ENCODE measurements around the gene CBX1. TPM values are rescaled to one million over a fixed set of nuclear protein-coding genes. Genes with fewer than 3 reads are reported as not detected.

The CBX1 gene
- total and polyA plus RNA-seq, 2 experiments from 2014 or later: 127 to 223 TPM

DNA sequence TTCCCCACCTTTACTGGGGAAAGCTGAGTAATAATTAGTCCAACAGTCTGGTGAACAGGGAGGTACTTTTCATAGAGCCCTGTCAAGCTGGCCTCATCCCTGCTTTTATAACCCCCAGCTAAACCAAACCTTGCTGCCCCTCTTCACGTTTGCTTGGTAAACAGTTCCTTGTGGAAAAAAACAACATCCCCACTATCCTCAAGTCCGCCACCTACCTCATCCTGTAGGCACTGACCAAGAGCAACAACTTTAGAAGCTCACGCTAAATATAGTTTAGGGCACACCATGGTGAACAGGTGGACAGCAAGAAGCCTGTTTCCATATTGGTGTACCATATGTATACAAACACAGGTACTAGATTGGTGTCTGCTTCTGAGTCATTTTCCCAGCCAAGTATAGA, 36.6 kb downstream of the CBX1 start:
- Histone ChIP-seq H3K4me3 (no peak overlapping the region), H3K27me3 (ENCODE audit: insufficient read depth) (no peaks in the 10 kb centered on the region), H3K79me2 (replicated peaks; ENCODE audit: insufficient read depth) (peaks cover 17% of the 10 kb centered on the region), H3F3A (replicated peaks; ENCODE audit: low read depth) (peaks cover 54% of the 10 kb centered on the region), H3K4me2 (no peak overlapping the region), H2AFZ (no peak overlapping the region), H4K20me1 (replicated peaks; ENCODE audit: insufficient read depth) (peaks cover 38% of the 10 kb centered on the region), H3K36me3 (ENCODE audit: insufficient read depth) (peaks cover 38% of the 10 kb centered on the region), H3K27ac (ENCODE audit: low read depth) (peak overlapping the region; percentile 74), H3K4me1 (ENCODE audit: insufficient read depth) (peaks cover 11% of the 10 kb centered on the region), H3K9me2 (ENCODE audit: insufficient read depth) (no peaks in the 10 kb centered on the region)
- DNase-seq (ENCODE audit: low spot score) (peak; percentile 33), ATAC-seq (peak; percentile 12; the same call in 1 of the 3 replicates)
- Mint-ChIP-seq H3K4me3 (no peak overlapping the region), H3K9me3 (no peaks in the 10 kb centered on the region), H3K36me3 (ENCODE audit: low read depth) (peaks cover 78% of the 10 kb centered on the region), H3K4me1 (peaks cover 33% of the 10 kb centered on the region), H3K27ac (peak overlapping the region; percentile 8), H3K27me3 (ENCODE audit: insufficient read depth, low read depth, poor library complexity) (peaks cover 19% of the 10 kb centered on the region)
- TF ChIP-seq ZNF331 (CRISPR knock-in tag; IDR thresholded peaks at IDR 0.05; ENCODE audit: low read depth) (no peak), NANOG (IDR thresholded peaks at IDR 0.05; ENCODE audit: borderline replicate concordance) (no peak), STAT1 (IDR thresholded peaks at IDR 0.05; ENCODE audit: unreplicated experiment) (no peak), CTCF (conservative IDR thresholded peaks at IDR 0.05; ENCODE audit: low read depth in 2 of 2) (peak; percentile 23 to 49; a peak in 3 of 4 replicates), ZNF114 (CRISPR knock-in tag; IDR thresholded peaks at IDR 0.05) (no peak), POLR2AphosphoS5 (IDR thresholded peaks at IDR 0.05; ENCODE audit: low read depth) (peak; percentile 32), REST (IDR thresholded peaks at IDR 0.05; ENCODE audit: unreplicated experiment) (no peak), JUNB (IDR thresholded peaks at IDR 0.05; ENCODE audit: unreplicated experiment) (no peak), EZH2phosphoT487 (IDR thresholded peaks at IDR 0.05; ENCODE audit: unreplicated experiment) (no peak), CREB1 (CRISPR knock-in tag; IDR thresholded peaks at IDR 0.05; ENCODE audit: low read depth) (no peak), EZH2 (IDR thresholded peaks at IDR 0.05; ENCODE audit: low read depth, unreplicated experiment) (no peak)
- TF ChIP-seq, protein P1, sequence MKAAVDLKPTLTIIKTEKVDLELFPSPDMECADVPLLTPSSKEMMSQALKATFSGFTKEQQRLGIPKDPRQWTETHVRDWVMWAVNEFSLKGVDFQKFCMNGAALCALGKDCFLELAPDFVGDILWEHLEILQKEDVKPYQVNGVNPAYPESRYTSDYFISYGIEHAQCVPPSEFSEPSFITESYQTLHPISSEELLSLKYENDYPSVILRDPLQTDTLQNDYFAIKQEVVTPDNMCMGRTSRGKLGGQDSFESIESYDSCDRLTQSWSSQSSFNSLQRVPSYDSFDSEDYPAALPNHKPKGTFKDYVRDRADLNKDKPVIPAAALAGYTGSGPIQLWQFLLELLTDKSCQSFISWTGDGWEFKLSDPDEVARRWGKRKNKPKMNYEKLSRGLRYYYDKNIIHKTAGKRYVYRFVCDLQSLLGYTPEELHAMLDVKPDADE (IDR thresholded peaks at IDR 0.05): no peak
- TF ChIP-seq, protein P2, sequence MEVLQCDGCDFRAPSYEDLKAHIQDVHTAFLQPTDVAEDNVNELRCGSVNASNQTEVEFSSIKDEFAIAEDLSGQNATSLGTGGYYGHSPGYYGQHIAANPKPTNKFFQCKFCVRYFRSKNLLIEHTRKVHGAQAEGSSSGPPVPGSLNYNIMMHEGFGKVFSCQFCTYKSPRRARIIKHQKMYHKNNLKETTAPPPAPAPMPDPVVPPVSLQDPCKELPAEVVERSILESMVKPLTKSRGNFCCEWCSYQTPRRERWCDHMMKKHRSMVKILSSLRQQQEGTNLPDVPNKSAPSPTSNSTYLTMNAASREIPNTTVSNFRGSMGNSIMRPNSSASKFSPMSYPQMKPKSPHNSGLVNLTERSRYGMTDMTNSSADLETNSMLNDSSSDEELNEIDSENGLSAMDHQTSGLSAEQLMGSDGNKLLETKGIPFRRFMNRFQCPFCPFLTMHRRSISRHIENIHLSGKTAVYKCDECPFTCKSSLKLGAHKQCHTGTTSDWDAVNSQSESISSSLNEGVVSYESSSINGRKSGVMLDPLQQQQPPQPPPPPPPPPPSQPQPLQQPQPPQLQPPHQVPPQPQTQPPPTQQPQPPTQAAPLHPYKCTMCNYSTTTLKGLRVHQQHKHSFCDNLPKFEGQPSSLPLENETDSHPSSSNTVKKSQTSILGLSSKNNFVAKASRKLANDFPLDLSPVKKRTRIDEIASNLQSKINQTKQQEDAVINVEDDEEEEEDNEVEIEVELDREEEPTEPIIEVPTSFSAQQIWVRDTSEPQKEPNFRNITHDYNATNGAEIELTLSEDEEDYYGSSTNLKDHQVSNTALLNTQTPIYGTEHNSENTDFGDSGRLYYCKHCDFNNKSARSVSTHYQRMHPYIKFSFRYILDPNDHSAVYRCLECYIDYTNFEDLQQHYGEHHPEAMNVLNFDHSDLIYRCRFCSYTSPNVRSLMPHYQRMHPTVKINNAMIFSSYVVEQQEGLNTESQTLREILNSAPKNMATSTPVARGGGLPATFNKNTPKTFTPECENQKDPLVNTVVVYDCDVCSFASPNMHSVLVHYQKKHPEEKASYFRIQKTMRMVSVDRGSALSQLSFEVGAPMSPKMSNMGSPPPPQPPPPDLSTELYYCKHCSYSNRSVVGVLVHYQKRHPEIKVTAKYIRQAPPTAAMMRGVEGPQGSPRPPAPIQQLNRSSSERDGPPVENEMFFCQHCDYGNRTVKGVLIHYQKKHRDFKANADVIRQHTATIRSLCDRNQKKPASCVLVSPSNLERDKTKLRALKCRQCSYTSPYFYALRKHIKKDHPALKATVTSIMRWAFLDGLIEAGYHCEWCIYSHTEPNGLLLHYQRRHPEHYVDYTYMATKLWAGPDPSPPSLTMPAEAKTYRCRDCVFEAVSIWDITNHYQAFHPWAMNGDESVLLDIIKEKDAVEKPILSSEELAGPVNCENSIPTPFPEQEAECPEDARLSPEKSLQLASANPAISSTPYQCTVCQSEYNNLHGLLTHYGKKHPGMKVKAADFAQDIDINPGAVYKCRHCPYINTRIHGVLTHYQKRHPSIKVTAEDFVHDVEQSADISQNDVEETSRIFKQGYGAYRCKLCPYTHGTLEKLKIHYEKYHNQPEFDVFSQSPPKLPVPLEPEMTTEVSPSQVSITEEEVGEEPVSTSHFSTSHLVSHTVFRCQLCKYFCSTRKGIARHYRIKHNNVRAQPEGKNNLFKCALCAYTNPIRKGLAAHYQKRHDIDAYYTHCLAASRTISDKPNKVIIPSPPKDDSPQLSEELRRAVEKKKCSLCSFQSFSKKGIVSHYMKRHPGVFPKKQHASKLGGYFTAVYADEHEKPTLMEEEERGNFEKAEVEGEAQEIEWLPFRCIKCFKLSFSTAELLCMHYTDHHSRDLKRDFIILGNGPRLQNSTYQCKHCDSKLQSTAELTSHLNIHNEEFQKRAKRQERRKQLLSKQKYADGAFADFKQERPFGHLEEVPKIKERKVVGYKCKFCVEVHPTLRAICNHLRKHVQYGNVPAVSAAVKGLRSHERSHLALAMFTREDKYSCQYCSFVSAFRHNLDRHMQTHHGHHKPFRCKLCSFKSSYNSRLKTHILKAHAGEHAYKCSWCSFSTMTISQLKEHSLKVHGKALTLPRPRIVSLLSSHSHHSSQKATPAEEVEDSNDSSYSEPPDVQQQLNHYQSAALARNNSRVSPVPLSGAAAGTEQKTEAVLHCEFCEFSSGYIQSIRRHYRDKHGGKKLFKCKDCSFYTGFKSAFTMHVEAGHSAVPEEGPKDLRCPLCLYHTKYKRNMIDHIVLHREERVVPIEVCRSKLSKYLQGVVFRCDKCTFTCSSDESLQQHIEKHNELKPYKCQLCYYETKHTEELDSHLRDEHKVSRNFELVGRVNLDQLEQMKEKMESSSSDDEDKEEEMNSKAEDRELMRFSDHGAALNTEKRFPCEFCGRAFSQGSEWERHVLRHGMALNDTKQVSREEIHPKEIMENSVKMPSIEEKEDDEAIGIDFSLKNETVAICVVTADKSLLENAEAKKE (CRISPR knock-in tag; IDR thresholded peaks at IDR 0.05): no peak

Data from GM23338 (cell line).